IMR-90 (cell line): ENCODE results near the gene AGTPBP1. TPM values are rescaled to one million over a fixed set of nuclear protein-coding genes. Genes with fewer than 3 reads are reported as not detected.

Source experiments
- ATAC-seq: fragments of 200-7000 bp; cut with Tn5 transposase; 2 replicates; pipeline ENCODE4 v1.9.1; 2020; ENCODE audit warnings: low read depth, mild to moderate bottlenecking, moderate library complexity
- BruUV-seq: library from RNA; stranded (reverse); fragments of 400-500 nt; replicated peaks from 2 replicates; lab custom pipeline; 2021; lab: Mats Ljungman, UMichigan
- CTCF ChIA-PET: fragments of 300-600 bp; formaldehyde crosslinking; extraction: SDS; loops from one replicate; lab custom pipeline; 2021; ENCODE audit warnings: antibody characterized with exemption; lab: Yijun Ruan, JAX
- POLR2A ChIA-PET: fragments of 300-600 bp; sonication (Branson Sonifier 250); formaldehyde crosslinking; loops from one replicate; lab custom pipeline; 2022; ENCODE audit warnings: antibody characterized with exemption; ENCODE audit not compliant: unreplicated experiment; lab: Charles Lee
- DNase-seq: peaks from one replicate; pipeline ENCODE4 v3.0.0; 2013
- H2AFZ ChIP-seq: replicated peaks from 2 replicates; pipeline ENCODE3; 2013; ENCODE audit warnings: low read length, mild to moderate bottlenecking; ENCODE audit not compliant: poor library complexity
- H2AK5ac ChIP-seq: 2 replicates; pipeline ENCODE4 v1.6.1; 2013; ENCODE audit warnings: low read depth, low read length, inconsistent platforms
- H2AK9ac ChIP-seq: replicated peaks from 2 replicates; pipeline ENCODE3; 2013; ENCODE audit warnings: mild to moderate bottlenecking, low read depth, low read length, moderate library complexity; ENCODE audit not compliant: poor library complexity
- H2BK120ac ChIP-seq: 2 replicates; pipeline ENCODE4 v1.6.1; 2013; ENCODE audit warnings: low read depth, low read length, inconsistent platforms
- H2BK15ac ChIP-seq: 3 replicates; pipeline ENCODE4 v1.6.1; 2013; ENCODE audit warnings: low read depth, low read length, inconsistent platforms
- H2BK20ac ChIP-seq: 2 replicates; pipeline ENCODE4 v1.6.1; 2013; ENCODE audit warnings: low read depth, mild to moderate bottlenecking, inconsistent platforms, low read length, moderate library complexity
- H2BK5ac ChIP-seq: 2 replicates; pipeline ENCODE4 v1.6.1; 2013; ENCODE audit warnings: mild to moderate bottlenecking, low read depth, low read length, inconsistent platforms; ENCODE audit not compliant: poor library complexity, severe bottlenecking
- H3K14ac ChIP-seq: replicated peaks from 2 replicates; pipeline ENCODE4 v1.6.1; 2013; ENCODE audit warnings: low read depth, low read length, inconsistent platforms
- H3K18ac ChIP-seq: 2 replicates; pipeline ENCODE4 v1.6.1; 2013; ENCODE audit warnings: low read depth, low read length, control low read depth
- H3K23ac ChIP-seq: 2 replicates; pipeline ENCODE4 v1.6.1; 2013; ENCODE audit warnings: low read depth, low read length, inconsistent platforms
- H3K27ac ChIP-seq: 2 replicates; pipeline ENCODE4 v1.5.1; 2013; ENCODE audit warnings: mild to moderate bottlenecking, control low read depth, low read length; ENCODE audit not compliant: insufficient read depth
- H3K27me3 ChIP-seq: 2 replicates; pipeline ENCODE4 v1.6.1; 2013; ENCODE audit warnings: low read length; ENCODE audit not compliant: control insufficient read depth, insufficient read depth
- H3K36me3 ChIP-seq: 2 replicates; pipeline ENCODE4 v1.6.1; 2013; ENCODE audit warnings: low read length, mixed read lengths; ENCODE audit not compliant: control insufficient read depth, insufficient read depth
- H3K4ac ChIP-seq: 2 replicates; pipeline ENCODE4 v1.6.1; 2013; ENCODE audit warnings: low read depth, low read length, inconsistent platforms
- H3K4me1 ChIP-seq: 2 replicates; pipeline ENCODE4 v1.6.1; 2013; ENCODE audit warnings: low read length, mixed read lengths; ENCODE audit not compliant: control insufficient read depth, insufficient read depth
- H3K4me2 ChIP-seq: 2 replicates; pipeline ENCODE4 v1.6.1; 2013; ENCODE audit warnings: low read depth, mild to moderate bottlenecking, control low read depth, low read length, moderate library complexity
- H3K4me3 ChIP-seq: 2 replicates; pipeline ENCODE4 v1.5.1; 2013; ENCODE audit warnings: low read depth, mild to moderate bottlenecking, control low read depth, low read length, moderate library complexity; ENCODE audit not compliant: insufficient read depth
- H3K56ac ChIP-seq: 2 replicates; pipeline ENCODE4 v1.6.1; 2013; ENCODE audit warnings: low read length, inconsistent platforms; ENCODE audit not compliant: insufficient read depth; ENCODE audit errors: extremely low read depth
- H3K79me1 ChIP-seq, 2 experiments: 2 replicates each; pipeline ENCODE4 v1.6.1; 2013; ENCODE audit warnings: low read length in 2 of 2, inconsistent platforms in 1 of 2, low read depth in 1 of 2
- H3K9ac ChIP-seq: 2 replicates; pipeline ENCODE4 v1.6.1; 2013; ENCODE audit warnings: low read depth, low read length, control low read depth
- H3K9me1 ChIP-seq: 2 replicates; pipeline ENCODE4 v1.6.1; 2013; ENCODE audit warnings: low read length, inconsistent platforms; ENCODE audit not compliant: insufficient read depth
- H3K9me3 ChIP-seq: 2 replicates; pipeline ENCODE4 v1.6.1; 2013; ENCODE audit warnings: low read length; ENCODE audit not compliant: control insufficient read depth, insufficient read depth
- H4K20me1 ChIP-seq: 2 replicates; pipeline ENCODE4 v1.6.1; 2013; ENCODE audit warnings: low read length, inconsistent platforms; ENCODE audit not compliant: insufficient read depth
- H4K5ac ChIP-seq: 2 replicates; pipeline ENCODE4 v1.6.1; 2013; ENCODE audit warnings: mild to moderate bottlenecking, low read depth, low read length, control low read depth
- H4K8ac ChIP-seq, 2 experiments: 2 replicates each; pipeline ENCODE4 v1.6.1; 2013; ENCODE audit warnings: low read depth in 2 of 2, low read length in 2 of 2, control low read depth in 1 of 2, inconsistent platforms in 1 of 2
- H4K91ac ChIP-seq: 2 replicates; pipeline ENCODE4 v1.6.1; 2013; ENCODE audit warnings: low read depth, low read length, inconsistent platforms; ENCODE audit not compliant: insufficient read depth
- BHLHE40 ChIP-seq: fragments of 150-350 bp; IDR thresholded peaks from 2 replicates; pipeline ENCODE4 v1.6.1; 2016; ENCODE audit warnings: mild to moderate bottlenecking, low read depth, low read length
- CEBPB ChIP-seq: IDR thresholded peaks from 2 replicates; pipeline ENCODE4 v1.6.1; 2012; ENCODE audit warnings: low read depth, low read length, improper control_type of control experiment
- CHD1 ChIP-seq: IDR thresholded peaks from 2 replicates; pipeline ENCODE4 v1.6.1; 2012; ENCODE audit warnings: low read depth, low read length, improper control_type of control experiment
- FOS ChIP-seq: fragments of 150-350 bp; IDR thresholded peaks from 2 replicates; pipeline ENCODE4 v1.6.1; 2016; ENCODE audit warnings: low read depth, low read length
- MAFK ChIP-seq: IDR thresholded peaks from 2 replicates; pipeline ENCODE4 v1.6.1; 2012; ENCODE audit warnings: low read depth, low read length, improper control_type of control experiment
- MAZ ChIP-seq: IDR thresholded peaks from 2 replicates; pipeline ENCODE4 v1.6.1; 2012; ENCODE audit warnings: low read depth, mild to moderate bottlenecking, low read length, improper control_type of control experiment, moderate library complexity, borderline replicate concordance
- MXI1 ChIP-seq: IDR thresholded peaks from 2 replicates; pipeline ENCODE4 v1.6.1; 2012; ENCODE audit warnings: low read depth, mild to moderate bottlenecking, low read length, moderate library complexity, borderline replicate concordance
- NFE2L2 ChIP-seq: fragments of 150-350 bp; IDR thresholded peaks from 2 replicates; pipeline ENCODE4 v1.6.1; 2016; ENCODE audit warnings: low read depth, mild to moderate bottlenecking, low read length
- POLR2A ChIP-seq: IDR thresholded peaks from 2 replicates; pipeline ENCODE4 v1.6.1; 2012; ENCODE audit warnings: mild to moderate bottlenecking, low read depth, low read length
- RAD21 ChIP-seq: IDR thresholded peaks from 2 replicates; pipeline ENCODE4 v1.6.1; 2012; ENCODE audit warnings: low read length, improper control_type of control experiment
- RCOR1 ChIP-seq: IDR thresholded peaks from 2 replicates; pipeline ENCODE4 v1.6.1; 2012; ENCODE audit warnings: mild to moderate bottlenecking, low read length, improper control_type of control experiment; ENCODE audit not compliant: insufficient replicate concordance
- RFX5 ChIP-seq: IDR thresholded peaks from 2 replicates; pipeline ENCODE4 v1.8.0; 2012; ENCODE audit warnings: low read depth, mild to moderate bottlenecking, low read length, moderate library complexity
- SMC3 ChIP-seq: fragments of 150-350 bp; IDR thresholded peaks from 2 replicates; pipeline ENCODE4 v1.6.1; 2016; ENCODE audit warnings: low read depth, mild to moderate bottlenecking, antibody characterized with exemption, low read length, moderate library complexity
- WGBS, 2 experiments: methylation state at CpG; one replicate each; pipeline versions ENCODE4 v1.1.5 to v1.1.7; 2013; ENCODE audit warnings: missing lambda C conversion rate in 2 of 2; ENCODE audit not compliant: insufficient read length in 1 of 2; ENCODE audit errors: extremely low coverage in 2 of 2; 5-methylcytosine and 5-hydroxymethylcytosine counted together
- dilution Hi-C: fragments of 300-500 bp; cut with HindIII; formaldehyde crosslinking; loops from one replicate; pipeline ENCODE4 v1.14.3; 2018; ENCODE audit warnings: low sequenced_read_pairs; ENCODE audit not compliant: unreplicated experiment
- in situ Hi-C: fragments of 300-500 bp; cut with MboI; formaldehyde crosslinking; loops from 3 replicates; pipeline ENCODE4 v1.14.3; 2019; ENCODE audit warnings: low sequenced_read_pairs, inconsistent platforms, mixed read lengths
- intact Hi-C: fragments of 100-400 bp; cut with micrococcal nuclease; formaldehyde crosslinking; loops from 2 replicates; pipeline ENCODE4 v1.10.0; 2022
- polyA plus RNA-seq, 3 experiments: library from polyadenylated mRNA; depleted of rRNA; stranded (reverse); fragments of >200 nt; gene quantifications; 2 replicates each; pipeline ENCODE4 v1.2.3, GENCODE V29; 2012; ENCODE audit warnings: low replicate concordance in 1 of 3
- total RNA-seq: library from RNA; depleted of rRNA; stranded (reverse); fragments of >200 nt; gene quantifications from 2 replicates; pipeline ENCODE4 v1.2.3, GENCODE V29; 2012
- TF ChIP-seq, protein P1 (sequence below): conservative IDR thresholded peaks from 2 replicates; pipeline ENCODE4 v1.5.1; 2012; ENCODE audit warnings: mild to moderate bottlenecking, low read depth, low read length, improper control_type of control experiment
- TF ChIP-seq, protein P2 (sequence below): fragments of 150-350 bp; IDR thresholded peaks from 2 replicates; pipeline ENCODE4 v1.6.1; 2017; ENCODE audit warnings: mild to moderate bottlenecking, antibody characterized with exemption, low read length, low read depth
- TF ChIP-seq, protein P3 (sequence below): fragments of 150-350 bp; IDR thresholded peaks from 2 replicates; pipeline ENCODE4 v1.6.1; 2016; ENCODE audit warnings: low read depth, mild to moderate bottlenecking, low read length, moderate library complexity, borderline replicate concordance

Gene AGTPBP1
- total and polyA plus RNA-seq, 2 of the 4 experiments (the other 2 are of a cell fraction) = 3.3 to 9.0 TPM

DNA sequence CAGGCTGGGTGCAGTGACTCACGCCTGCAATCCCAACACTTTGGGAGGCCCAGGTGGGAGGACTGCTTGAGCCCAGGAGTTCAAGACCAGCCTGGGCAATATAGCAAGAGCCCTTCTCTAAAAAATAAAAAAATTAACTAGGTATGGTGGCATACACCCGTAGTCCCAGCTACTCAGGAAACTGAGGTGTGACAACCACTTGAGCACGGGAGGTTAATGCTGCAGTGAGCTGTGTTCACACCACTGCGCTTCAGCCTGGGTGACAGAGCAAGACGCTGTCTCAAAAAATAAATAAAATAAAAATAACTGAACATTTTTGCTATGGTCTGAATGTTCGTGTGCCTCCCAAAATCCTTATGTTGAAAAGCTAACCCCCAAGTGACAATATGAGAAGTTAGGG, 24.5 kb downstream of the AGTPBP1 start:
- dilution Hi-C loops = no loop called here
- WGBS, 2 experiments = no CpG with 5 or more reads among the region's 6 CpGs
- ChIA-PET CTCF (no interaction called here), POLR2A (no interaction called here)
- no peaks in the 10 kb centered on the region for H3K9me3 ChIP-seq
- H2AK5ac ChIP-seq = no peak overlapping the region
- H2BK20ac ChIP-seq = no peak overlapping the region
- no peak overlapping the region for H4K91ac ChIP-seq
- H3K36me3 ChIP-seq = no peaks in the 10 kb centered on the region
- H3K27ac ChIP-seq = no peak overlapping the region
- no peak overlapping the region for H4K8ac ChIP-seq
- H3K27me3 ChIP-seq = no peaks in the 10 kb centered on the region
- no peak overlapping the region for H2AFZ ChIP-seq
- no peak overlapping the region for H3K56ac ChIP-seq
- H3K18ac ChIP-seq = no peak overlapping the region
- no peaks in the 10 kb centered on the region for H3K79me1 ChIP-seq
- H4K20me1 ChIP-seq = no peaks in the 10 kb centered on the region
- no peak overlapping the region for H3K4me3 ChIP-seq
- intact Hi-C loops = no loop called here
- H3K4me2 ChIP-seq = no peak overlapping the region
- H4K5ac ChIP-seq = no peak overlapping the region
- TF ChIP-seq, protein P1, sequence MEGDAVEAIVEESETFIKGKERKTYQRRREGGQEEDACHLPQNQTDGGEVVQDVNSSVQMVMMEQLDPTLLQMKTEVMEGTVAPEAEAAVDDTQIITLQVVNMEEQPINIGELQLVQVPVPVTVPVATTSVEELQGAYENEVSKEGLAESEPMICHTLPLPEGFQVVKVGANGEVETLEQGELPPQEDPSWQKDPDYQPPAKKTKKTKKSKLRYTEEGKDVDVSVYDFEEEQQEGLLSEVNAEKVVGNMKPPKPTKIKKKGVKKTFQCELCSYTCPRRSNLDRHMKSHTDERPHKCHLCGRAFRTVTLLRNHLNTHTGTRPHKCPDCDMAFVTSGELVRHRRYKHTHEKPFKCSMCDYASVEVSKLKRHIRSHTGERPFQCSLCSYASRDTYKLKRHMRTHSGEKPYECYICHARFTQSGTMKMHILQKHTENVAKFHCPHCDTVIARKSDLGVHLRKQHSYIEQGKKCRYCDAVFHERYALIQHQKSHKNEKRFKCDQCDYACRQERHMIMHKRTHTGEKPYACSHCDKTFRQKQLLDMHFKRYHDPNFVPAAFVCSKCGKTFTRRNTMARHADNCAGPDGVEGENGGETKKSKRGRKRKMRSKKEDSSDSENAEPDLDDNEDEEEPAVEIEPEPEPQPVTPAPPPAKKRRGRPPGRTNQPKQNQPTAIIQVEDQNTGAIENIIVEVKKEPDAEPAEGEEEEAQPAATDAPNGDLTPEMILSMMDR = no peak
- TF ChIP-seq CEBPB = no peak
- no peak for TF ChIP-seq RAD21
- TF ChIP-seq SMC3 = no peak
- TF ChIP-seq NFE2L2 = no peak
- no peak for TF ChIP-seq CHD1
- TF ChIP-seq, protein P2, sequence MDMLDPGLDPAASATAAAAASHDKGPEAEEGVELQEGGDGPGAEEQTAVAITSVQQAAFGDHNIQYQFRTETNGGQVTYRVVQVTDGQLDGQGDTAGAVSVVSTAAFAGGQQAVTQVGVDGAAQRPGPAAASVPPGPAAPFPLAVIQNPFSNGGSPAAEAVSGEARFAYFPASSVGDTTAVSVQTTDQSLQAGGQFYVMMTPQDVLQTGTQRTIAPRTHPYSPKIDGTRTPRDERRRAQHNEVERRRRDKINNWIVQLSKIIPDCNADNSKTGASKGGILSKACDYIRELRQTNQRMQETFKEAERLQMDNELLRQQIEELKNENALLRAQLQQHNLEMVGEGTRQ = no peak
- no peak for TF ChIP-seq FOS
- TF ChIP-seq BHLHE40 = no peak
- no peak for TF ChIP-seq POLR2A
- TF ChIP-seq MAFK = no peak
- TF ChIP-seq MAZ = no peak
- no peak for TF ChIP-seq RFX5
- no peak for TF ChIP-seq MXI1
- TF ChIP-seq, protein P3, sequence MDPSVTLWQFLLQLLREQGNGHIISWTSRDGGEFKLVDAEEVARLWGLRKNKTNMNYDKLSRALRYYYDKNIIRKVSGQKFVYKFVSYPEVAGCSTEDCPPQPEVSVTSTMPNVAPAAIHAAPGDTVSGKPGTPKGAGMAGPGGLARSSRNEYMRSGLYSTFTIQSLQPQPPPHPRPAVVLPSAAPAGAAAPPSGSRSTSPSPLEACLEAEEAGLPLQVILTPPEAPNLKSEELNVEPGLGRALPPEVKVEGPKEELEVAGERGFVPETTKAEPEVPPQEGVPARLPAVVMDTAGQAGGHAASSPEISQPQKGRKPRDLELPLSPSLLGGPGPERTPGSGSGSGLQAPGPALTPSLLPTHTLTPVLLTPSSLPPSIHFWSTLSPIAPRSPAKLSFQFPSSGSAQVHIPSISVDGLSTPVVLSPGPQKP = no peak
- no peak for TF ChIP-seq RCOR1
- no peaks in the 10 kb centered on the region for H3K9me1 ChIP-seq
- H2BK5ac ChIP-seq = no peak overlapping the region
- H3K4me1 ChIP-seq = no peaks in the 10 kb centered on the region
- H2BK120ac ChIP-seq = no peak overlapping the region
- H2AK9ac ChIP-seq = no peak overlapping the region
- in situ Hi-C loops = no loop called here
- ATAC-seq (no peak), DNase-seq (no peak)
- no peak overlapping the region for H3K23ac ChIP-seq
- BruUV-seq = no TSS peak
- no peak overlapping the region for H3K4ac ChIP-seq
- no peak overlapping the region for H2BK15ac ChIP-seq
- no peak overlapping the region for H3K14ac ChIP-seq
- no peak overlapping the region for H3K9ac ChIP-seq
